GM18502 (cell line): ENCODE data around the gene SIGLEC10.
A peak's percentile ranks its signal among the peaks of the same experiment; 100 is the strongest.
"Not testable (repeated sequence)": the region's sequence is repeated elsewhere in the genome, so short reads cannot be mapped to it uniquely, and the experiment has no call there.

Source experiments
- ATAC-seq: cut with Tn5 transposase; IDR thresholded peaks from one replicate; pipeline ENCODE4 v1.9.1; 2021; ENCODE audit warnings: mild to moderate bottlenecking; ENCODE audit not compliant: unreplicated experiment, poor library complexity

Gene SIGLEC10, protein sequence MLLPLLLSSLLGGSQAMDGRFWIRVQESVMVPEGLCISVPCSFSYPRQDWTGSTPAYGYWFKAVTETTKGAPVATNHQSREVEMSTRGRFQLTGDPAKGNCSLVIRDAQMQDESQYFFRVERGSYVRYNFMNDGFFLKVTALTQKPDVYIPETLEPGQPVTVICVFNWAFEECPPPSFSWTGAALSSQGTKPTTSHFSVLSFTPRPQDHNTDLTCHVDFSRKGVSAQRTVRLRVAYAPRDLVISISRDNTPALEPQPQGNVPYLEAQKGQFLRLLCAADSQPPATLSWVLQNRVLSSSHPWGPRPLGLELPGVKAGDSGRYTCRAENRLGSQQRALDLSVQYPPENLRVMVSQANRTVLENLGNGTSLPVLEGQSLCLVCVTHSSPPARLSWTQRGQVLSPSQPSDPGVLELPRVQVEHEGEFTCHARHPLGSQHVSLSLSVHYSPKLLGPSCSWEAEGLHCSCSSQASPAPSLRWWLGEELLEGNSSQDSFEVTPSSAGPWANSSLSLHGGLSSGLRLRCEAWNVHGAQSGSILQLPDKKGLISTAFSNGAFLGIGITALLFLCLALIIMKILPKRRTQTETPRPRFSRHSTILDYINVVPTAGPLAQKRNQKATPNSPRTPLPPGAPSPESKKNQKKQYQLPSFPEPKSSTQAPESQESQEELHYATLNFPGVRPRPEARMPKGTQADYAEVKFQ

GRCh38 chr19:51417107-51417809 is at the start of gene SIGLEC10:
Gene SIGLEC10, minus strand, starts transcription at chr19:51417642. Its CDS starts 61 bp downstream, at chr19:51417581.
- ATAC-seq = peak; percentile 63

- no peak for ATAC-seq
Measured at GRCh38 chr19:51466723-51467122, 49.3 kb upstream of the SIGLEC10 start.

DNA sequence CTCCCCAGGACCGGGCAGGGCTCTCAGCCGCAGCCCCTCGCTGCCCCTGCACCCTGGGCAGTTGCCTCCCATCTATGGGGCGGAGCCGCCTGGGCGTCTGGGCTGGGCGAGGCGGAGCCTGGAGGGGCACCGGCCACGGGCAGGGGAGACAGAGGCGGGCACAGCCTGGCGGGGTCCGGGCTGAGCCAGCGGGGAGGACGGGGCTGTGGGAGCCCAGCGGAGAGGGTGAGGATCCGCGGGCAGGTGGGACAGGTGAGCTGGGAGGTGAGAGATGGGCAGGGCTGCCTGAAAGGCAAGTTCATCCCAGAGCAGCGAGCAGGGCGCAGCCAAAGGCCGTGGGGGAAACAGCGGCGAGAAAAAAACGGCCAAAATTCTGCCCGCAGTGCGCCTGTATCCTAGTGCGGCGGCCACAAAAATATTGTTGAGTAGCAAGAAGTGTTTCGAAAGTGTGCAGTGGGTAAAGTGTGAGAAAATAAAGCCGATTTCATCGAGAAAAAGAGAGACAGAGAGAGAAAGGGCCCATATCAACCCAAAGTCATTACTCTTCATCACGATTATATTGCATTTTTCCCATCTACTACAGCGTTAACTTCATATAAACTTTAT is 46.6 kb upstream of the SIGLEC10 start:
- ATAC-seq = not testable (repeated sequence)

DNA sequence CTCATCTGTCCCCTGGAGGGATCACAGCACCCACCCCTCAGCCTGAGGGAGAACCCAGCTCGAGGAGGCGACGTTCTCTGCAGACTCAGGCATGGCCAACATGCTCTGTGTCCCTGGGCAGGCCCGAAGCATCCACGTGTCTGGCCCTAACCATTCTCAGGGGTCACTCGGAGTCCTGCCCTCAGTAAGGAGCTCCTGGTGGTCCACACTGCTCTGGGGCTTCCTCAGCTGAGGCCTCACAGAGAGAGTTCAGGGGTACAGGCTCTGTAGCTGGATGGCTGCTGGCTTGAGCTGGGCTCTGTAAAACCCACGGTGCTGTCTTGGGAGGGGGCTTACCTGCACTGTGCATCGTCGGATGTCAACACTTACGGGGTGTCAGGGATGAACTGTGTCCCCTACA is 45.2 kb upstream of the SIGLEC10 start:
- ATAC-seq = no peak

DNA sequence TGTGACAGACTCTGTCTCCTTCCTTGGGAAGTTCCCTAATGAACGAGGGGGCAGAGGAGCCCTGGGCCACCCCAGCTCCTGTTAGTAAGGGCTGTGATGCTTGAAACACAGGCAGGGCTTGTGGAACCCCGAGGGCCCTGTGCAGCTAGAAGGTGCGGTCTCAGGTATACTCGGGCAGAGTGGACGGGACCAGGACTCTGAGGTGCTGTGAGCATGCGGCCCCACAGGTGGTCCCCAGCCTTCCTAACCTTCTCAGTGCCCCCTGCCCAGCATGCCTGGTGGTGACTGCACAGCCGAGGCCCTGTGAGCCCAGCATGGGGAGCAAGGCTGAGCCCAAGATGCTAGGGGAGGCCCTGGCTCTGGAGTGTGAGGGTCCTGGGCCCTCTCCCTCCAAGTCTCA is 44.8 kb upstream of the SIGLEC10 start:
- ATAC-seq = no peak

DNA sequence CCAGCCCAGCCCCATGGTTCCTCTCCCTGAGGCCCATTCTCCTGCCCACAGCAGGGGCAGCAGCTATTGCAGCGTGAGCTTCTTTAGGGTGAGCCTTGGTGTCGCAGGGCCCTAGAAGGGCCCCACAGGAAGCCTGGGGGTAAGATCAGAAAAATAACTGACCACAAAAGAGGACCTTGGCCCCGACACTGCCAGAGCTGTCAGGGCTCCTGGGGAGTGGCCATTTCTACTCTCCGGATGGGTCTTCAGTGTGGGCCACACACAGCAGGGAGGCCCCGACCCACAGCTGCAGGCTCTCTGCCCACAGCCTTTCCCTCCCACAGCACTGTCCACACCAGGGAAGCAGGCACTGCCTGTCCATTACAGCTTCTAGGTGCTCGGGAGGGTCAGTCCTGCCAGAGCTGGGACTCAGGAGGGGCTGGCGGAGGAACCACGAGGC is 44.3 kb upstream of the SIGLEC10 start:
- no peak for ATAC-seq

- ATAC-seq = no peak
Measured at GRCh38 chr19:51460164-51460992, 42.9 kb upstream of the SIGLEC10 start.

GRCh38 chr19:51458899-51459505 is 41.6 kb upstream of the SIGLEC10 start:
- no peak for ATAC-seq

GRCh38 chr19:51458051-51458645 is 40.7 kb upstream of the SIGLEC10 start, which contains the start of gene SIGLEC8:
Gene SIGLEC8, minus strand, starts transcription at chr19:51458454. Its CDS starts 67 bp downstream, at chr19:51458387.
- ATAC-seq = no peak

DNA sequence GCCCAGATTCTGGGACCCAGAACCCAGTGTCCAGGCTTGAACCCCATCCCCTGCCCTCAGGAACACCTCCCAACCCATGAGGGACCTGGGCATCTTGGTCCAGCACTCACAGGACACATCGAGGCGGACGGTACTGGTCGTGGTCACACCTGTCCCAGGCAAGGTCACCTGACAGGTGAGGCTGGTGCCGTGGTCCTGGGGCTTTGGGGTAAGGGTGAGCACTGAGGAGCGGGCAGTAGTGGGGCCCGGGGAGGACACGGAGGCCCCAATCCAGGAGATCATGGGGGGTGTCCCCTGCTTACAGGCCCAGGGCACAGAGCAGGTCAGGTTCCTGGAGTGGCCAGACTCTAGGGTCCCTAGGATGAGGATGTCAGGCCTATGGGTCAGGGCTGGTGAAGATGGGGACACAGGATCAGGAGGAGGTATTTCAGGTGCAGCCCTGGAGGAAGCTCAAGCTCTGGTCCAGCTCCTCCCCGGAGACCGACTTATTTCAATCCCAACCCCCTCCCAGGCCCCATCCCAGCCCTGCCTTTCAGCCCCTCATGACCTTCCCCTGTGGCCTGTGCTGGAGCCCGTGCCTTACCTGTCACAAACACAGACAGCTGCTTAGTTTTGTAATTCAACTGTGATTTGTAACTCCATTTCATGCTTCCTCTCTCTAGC is 40.0 kb upstream of the SIGLEC10 start:
- no peak for ATAC-seq

- ATAC-seq = no peak
Measured at GRCh38 chr19:51456541-51457290, 39.3 kb upstream of the SIGLEC10 start.

DNA sequence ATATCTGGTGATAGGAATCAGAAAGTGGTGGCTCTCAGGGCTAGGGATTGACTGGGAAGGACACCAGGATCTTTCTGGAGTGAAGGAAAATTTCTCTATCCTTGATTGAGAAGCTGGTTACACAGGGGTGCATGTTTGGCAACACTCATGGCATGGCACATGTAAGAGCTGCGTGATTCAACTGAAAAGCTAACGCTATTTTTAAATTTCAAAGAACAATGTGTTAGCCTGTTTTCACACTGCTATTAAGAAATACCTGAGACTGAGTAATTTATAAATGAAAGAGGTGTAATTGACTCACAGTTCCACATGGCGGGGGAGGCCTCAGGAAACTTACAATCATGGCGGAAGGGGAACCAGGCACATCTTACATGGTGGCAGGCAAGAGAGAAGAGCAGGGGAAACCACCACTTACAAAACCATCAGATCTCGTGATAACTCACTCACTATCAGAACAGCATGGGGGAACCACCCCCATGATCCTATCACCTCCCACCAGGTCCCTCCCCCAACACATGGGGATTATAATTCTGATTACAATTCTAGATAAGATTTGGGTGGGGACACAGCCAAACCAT is 33.4 kb upstream of the SIGLEC10 start:
- no peak for ATAC-seq

DNA sequence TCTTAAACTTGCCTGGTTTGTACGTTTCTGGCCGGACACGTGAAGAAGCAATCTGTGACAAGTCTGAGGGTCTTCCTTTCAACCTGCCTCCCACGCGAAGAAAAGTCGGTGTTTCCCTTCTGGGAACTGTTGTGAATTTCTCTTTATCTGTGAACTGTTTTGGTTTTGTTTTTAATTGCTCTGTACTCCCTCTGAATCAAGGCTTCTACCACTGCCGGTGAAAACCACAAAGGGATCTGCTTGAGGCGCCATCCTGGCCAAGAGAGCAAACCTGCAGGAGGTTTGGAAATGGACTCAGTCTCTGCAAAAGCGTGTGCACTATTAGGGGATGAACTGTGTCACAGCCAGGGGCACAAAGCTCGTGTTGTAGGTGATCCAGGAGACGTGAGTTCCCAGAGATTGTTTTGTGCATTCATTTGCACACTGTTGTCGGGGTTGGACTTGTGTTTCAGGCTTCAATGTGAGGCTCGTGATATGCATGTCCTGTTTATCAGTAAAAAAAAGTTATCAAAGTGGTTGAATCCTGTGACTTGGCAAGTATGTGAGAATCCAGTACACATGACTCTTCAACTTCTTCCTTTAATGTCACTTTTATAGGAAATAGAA is 31.1 kb upstream of the SIGLEC10 start:
- ATAC-seq = no peak

DNA sequence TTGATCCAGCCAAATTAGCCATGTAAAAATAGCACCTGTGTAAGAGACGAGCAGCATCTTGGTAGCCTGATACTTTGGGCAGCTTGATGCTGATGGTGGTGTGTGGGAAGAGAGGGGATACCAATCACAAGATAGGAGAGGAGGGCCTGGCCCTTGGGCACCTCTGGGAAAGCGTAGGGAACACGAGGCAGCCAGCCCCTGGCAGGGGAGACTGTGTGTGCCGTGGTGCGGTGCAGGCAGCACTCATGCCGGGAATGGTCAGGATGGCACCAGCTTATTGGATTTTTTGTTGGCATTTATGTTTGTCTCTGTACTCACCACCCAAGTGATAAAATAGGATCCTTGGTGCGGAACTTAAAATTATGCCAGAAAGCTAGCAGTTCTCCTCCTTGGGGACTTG is 30.6 kb upstream of the SIGLEC10 start:
- no peak for ATAC-seq

GRCh38 chr19:51447510-51447909 is 30.1 kb upstream of the SIGLEC10 start:
- not testable (repeated sequence) for ATAC-seq

GRCh38 chr19:51441410-51442390 is 24.3 kb upstream of the SIGLEC10 start:
- ATAC-seq = peak; percentile 91
